Trophoblast cell (in vitro differentiated cells and primary cell): ENCODE measurements around the gene NUCB2.

Experiments used
- DNase-seq, 2 donors: peaks; one replicate each; pipeline ENCODE4 v3.0.0-alpha.2; 2016
- H2AFZ ChIP-seq: 2 replicates; pipeline ENCODE4 v1.6.1; 2013; ENCODE audit warnings: low read length, moderate library complexity, mild to moderate bottlenecking; ENCODE audit not compliant: insufficient read depth, poor library complexity
- H2AK5ac ChIP-seq: 2 replicates; pipeline ENCODE4 v1.6.1; 2013; ENCODE audit warnings: mild to moderate bottlenecking, low read length
- H2BK120ac ChIP-seq: 2 replicates; pipeline ENCODE4 v1.6.1; 2013; ENCODE audit warnings: low read length, mild to moderate bottlenecking, moderate library complexity; ENCODE audit not compliant: insufficient read depth, poor library complexity
- H2BK12ac ChIP-seq: 2 replicates; pipeline ENCODE4 v1.6.1; 2013; ENCODE audit warnings: mild to moderate bottlenecking, low read length, moderate library complexity
- H2BK5ac ChIP-seq: 2 replicates; pipeline ENCODE4 v1.6.1; 2013; ENCODE audit warnings: low read length, low read depth, moderate library complexity, mild to moderate bottlenecking; ENCODE audit not compliant: poor library complexity
- H3K14ac ChIP-seq: 2 replicates; pipeline ENCODE4 v1.6.1; 2013; ENCODE audit warnings: mild to moderate bottlenecking, low read length
- H3K18ac ChIP-seq: 2 replicates; pipeline ENCODE4 v1.6.1; 2013; ENCODE audit warnings: mild to moderate bottlenecking, low read length
- H3K23ac ChIP-seq: 2 replicates; pipeline ENCODE4 v1.6.1; 2013; ENCODE audit warnings: low read length
- H3K27ac ChIP-seq: 2 replicates; pipeline ENCODE4 v1.5.1; 2013; ENCODE audit warnings: low read depth, mild to moderate bottlenecking, inconsistent platforms, low read length, moderate library complexity
- H3K27me3 ChIP-seq: 2 replicates; pipeline ENCODE4 v1.6.1; 2013; ENCODE audit warnings: inconsistent platforms, mild to moderate bottlenecking, low read length, moderate library complexity; ENCODE audit not compliant: insufficient read depth
- H3K36me3 ChIP-seq, 2 experiments: 1 replicate in 1 of 2; 2 replicates in 1 of 2; pipeline ENCODE4 v1.6.1; 2013; ENCODE audit warnings: low read length in 2 of 2, mild to moderate bottlenecking in 2 of 2, moderate library complexity in 1 of 2; ENCODE audit not compliant: insufficient read depth in 2 of 2, control insufficient read depth in 1 of 2
- H3K4ac ChIP-seq: 2 replicates; pipeline ENCODE4 v1.6.1; 2013; ENCODE audit warnings: low read depth, mild to moderate bottlenecking, low read length, moderate library complexity
- H3K4me1 ChIP-seq, 2 experiments: 1 replicate in 1 of 2; 2 replicates in 1 of 2; pipeline ENCODE4 v1.6.1; 2013; ENCODE audit warnings: low read length in 2 of 2, mild to moderate bottlenecking in 2 of 2, moderate library complexity in 1 of 2; ENCODE audit not compliant: insufficient read depth in 2 of 2, control insufficient read depth in 1 of 2
- H3K4me2 ChIP-seq: 2 replicates; pipeline ENCODE4 v1.6.1; 2013; ENCODE audit warnings: inconsistent platforms, mild to moderate bottlenecking, low read length, moderate library complexity
- H3K4me3 ChIP-seq: 2 replicates; pipeline ENCODE4 v1.5.1; 2013; ENCODE audit warnings: mild to moderate bottlenecking, low read depth, low read length, inconsistent platforms
- H3K79me1 ChIP-seq: one replicate; pipeline ENCODE4 v1.6.1; 2013; ENCODE audit warnings: low read length
- H3K79me2 ChIP-seq: 2 replicates; pipeline ENCODE4 v1.6.1; 2013; ENCODE audit warnings: low read length, mild to moderate bottlenecking; ENCODE audit not compliant: control insufficient read depth, insufficient read depth, poor library complexity
- H3K9ac ChIP-seq: 2 replicates; pipeline ENCODE4 v1.6.1; 2013; ENCODE audit warnings: mild to moderate bottlenecking, low read length
- H3K9me3 ChIP-seq: 2 replicates; pipeline ENCODE4 v1.6.1; 2013; ENCODE audit warnings: low read depth, mild to moderate bottlenecking, control low read depth, inconsistent platforms, low read length; ENCODE audit not compliant: insufficient read depth
- H4K12ac ChIP-seq: 2 replicates; pipeline ENCODE4 v1.6.1; 2013; ENCODE audit warnings: low read depth, mild to moderate bottlenecking, low read length, moderate library complexity
- H4K8ac ChIP-seq: 2 replicates; pipeline ENCODE4 v1.6.1; 2013; ENCODE audit warnings: low read depth, mild to moderate bottlenecking, low read length, moderate library complexity
- H4K91ac ChIP-seq: one replicate; pipeline ENCODE4 v1.6.1; 2013; ENCODE audit warnings: low read depth, mild to moderate bottlenecking, low read length, moderate library complexity
- WGBS: extraction: QIAGEN DNeasy Blood & Tissue Kit; methylation state at CpG from one replicate; pipeline ENCODE4 v1.1.7; 2013; ENCODE audit warnings: missing lambda C conversion rate; ENCODE audit not compliant: insufficient read length, insufficient coverage; ENCODE audit errors: extremely low coverage; 5-methylcytosine and 5-hydroxymethylcytosine counted together

NUCB2 gene

DNA sequence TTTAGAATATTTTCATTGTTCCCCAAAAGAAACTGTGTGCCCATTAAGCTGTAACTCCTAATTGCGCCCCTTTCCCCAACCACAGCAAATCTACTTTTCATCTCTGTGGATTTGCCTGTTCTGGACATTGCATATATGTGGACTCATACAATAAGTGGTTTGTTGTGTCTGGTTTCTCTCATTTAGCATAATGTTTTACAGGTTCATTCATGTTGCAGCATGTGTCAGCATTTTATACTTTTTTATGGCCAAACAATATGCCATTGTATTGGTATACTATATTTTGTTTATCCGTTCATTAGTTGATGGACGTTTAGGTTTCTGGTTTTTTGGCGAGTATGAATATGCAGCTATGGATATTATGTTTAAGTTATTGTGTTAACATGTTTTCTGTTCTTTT lies 23.8 kb downstream of the NUCB2 start:
- Histone ChIP-seq H3K18ac (no peak overlapping the region), H3K14ac (no peak overlapping the region), H3K36me3 (peaks cover 1 to 5% of the 10 kb centered on the region in 2 experiments), H3K79me2 (no peaks in the 10 kb centered on the region), H4K91ac (no peak overlapping the region), H3K79me1 (no peaks in the 10 kb centered on the region), H3K23ac (no peak overlapping the region), H4K8ac (no peak overlapping the region), H3K4me1 (no peaks in the 10 kb centered on the region), H3K4ac (no peak overlapping the region), H3K27ac (no peak overlapping the region), H2BK120ac (no peak overlapping the region), H2AFZ (no peak overlapping the region), H2BK5ac (no peak overlapping the region), H3K9ac (no peak overlapping the region), H2BK12ac (no peak overlapping the region), H3K27me3 (no peaks in the 10 kb centered on the region), H2AK5ac (no peak overlapping the region), H3K9me3 (no peaks in the 10 kb centered on the region), H3K4me2 (no peak overlapping the region), H3K4me3 (no peak overlapping the region), H4K12ac (no peak overlapping the region)
- no peak for DNase-seq
- no CpG with 5 or more reads among the region's 4 CpGs for WGBS

DNA sequence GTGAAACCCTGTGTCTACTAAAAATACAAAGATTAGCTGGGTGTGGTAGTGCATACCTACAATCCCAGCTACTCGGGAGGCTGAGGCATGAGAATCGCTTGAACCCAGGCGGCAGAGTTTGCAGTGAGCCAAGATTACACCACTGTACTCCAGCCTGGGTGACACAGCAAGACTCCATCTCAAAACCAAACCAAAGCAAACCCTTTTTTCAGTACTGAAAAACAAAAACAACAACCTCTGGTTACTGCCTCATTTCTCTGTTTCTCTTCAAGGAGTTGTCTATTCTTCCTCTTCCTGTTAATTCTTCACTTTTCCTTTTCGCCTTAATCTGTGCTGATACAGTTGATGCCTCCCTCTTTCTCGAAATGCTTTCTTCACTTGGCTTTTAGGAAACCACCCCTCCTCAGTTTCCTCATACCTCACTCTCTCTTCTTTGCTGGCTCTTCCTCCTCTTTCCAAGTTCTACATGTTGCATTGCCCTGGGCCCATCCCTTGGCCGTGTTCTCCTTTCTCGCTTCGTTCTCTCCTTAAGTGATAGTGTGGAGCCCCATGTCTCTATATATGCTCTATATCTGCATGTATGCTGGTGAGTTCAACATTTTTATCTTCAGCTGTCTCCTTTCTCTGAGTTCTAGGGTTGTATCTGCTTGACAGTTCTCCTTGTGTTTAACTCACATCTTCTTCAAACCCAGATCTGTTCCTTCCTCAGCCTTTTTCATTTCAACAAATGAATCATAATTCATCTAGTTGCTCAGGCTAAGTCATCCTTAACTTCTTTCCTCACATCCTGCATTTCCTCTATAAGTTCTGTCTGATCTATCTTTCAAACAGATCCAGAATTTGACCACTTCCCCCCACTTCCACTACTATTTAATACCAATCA lies 37.1 kb downstream of the NUCB2 start:
- no peak overlapping the region for H3K18ac ChIP-seq
- no peaks in the 10 kb centered on the region for H3K79me2 ChIP-seq
- no peak overlapping the region for H2BK12ac ChIP-seq
- no peak overlapping the region for H2BK120ac ChIP-seq
- no peaks in the 10 kb centered on the region for H3K4me1 ChIP-seq
- H3K4me2 ChIP-seq: no peak overlapping the region
- no peak overlapping the region for H3K4ac ChIP-seq
- no peak overlapping the region for H3K4me3 ChIP-seq
- H4K12ac ChIP-seq: no peak overlapping the region
- H3K27me3 ChIP-seq: no peaks in the 10 kb centered on the region
- no peak overlapping the region for H3K23ac ChIP-seq
- H3K27ac ChIP-seq: no peak overlapping the region
- H4K91ac ChIP-seq: no peak overlapping the region
- DNase-seq: no peak
- H3K36me3 ChIP-seq: peaks cover 3 to 7% of the 10 kb centered on the region in 2 experiments
- no peaks in the 10 kb centered on the region for H3K9me3 ChIP-seq
- no CpG with 5 or more reads among the region's 8 CpGs for WGBS
- no peaks in the 10 kb centered on the region for H3K79me1 ChIP-seq
- H4K8ac ChIP-seq: no peak overlapping the region
- no peak overlapping the region for H2BK5ac ChIP-seq
- no peak overlapping the region for H2AK5ac ChIP-seq
- H3K14ac ChIP-seq: no peak overlapping the region
- H2AFZ ChIP-seq: no peak overlapping the region
- H3K9ac ChIP-seq: no peak overlapping the region

DNA sequence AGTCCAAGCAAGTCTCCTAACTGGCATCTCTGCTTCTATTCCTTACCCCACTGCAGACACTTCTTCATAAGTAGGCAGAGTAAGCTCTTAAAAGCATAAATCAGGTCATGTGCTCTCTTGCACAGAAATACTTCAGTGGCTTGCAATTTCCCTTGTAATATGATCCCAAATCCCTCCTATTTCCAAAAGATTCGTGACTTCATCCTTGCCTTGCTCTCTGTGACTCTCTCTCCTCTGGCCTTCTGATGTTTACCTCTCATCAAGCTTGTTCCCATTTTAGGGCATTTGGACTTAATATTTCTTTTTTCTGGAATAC lies 37.7 kb downstream of the NUCB2 start:
- no peak overlapping the region for H3K4me3 ChIP-seq
- no peak overlapping the region for H4K8ac ChIP-seq
- no peaks in the 10 kb centered on the region for H3K27me3 ChIP-seq
- H4K12ac ChIP-seq: no peak overlapping the region
- no peak overlapping the region for H2AFZ ChIP-seq
- peaks cover 3 to 6% of the 10 kb centered on the region in 2 experiments for H3K36me3 ChIP-seq
- H3K23ac ChIP-seq: no peak overlapping the region
- no peak overlapping the region for H3K4me2 ChIP-seq
- no peak overlapping the region for H2AK5ac ChIP-seq
- no peak overlapping the region for H3K9ac ChIP-seq
- no peak overlapping the region for H4K91ac ChIP-seq
- H3K9me3 ChIP-seq: no peaks in the 10 kb centered on the region
- H3K79me2 ChIP-seq: no peaks in the 10 kb centered on the region
- H2BK12ac ChIP-seq: no peak overlapping the region
- no peak overlapping the region for H3K4ac ChIP-seq
- WGBS: no CpG with 5 or more reads among the region's 1 CpG
- no peaks in the 10 kb centered on the region for H3K4me1 ChIP-seq
- H3K14ac ChIP-seq: no peak overlapping the region
- H2BK120ac ChIP-seq: no peak overlapping the region
- H3K18ac ChIP-seq: no peak overlapping the region
- no peak for DNase-seq
- no peak overlapping the region for H2BK5ac ChIP-seq
- no peaks in the 10 kb centered on the region for H3K79me1 ChIP-seq
- no peak overlapping the region for H3K27ac ChIP-seq

DNA sequence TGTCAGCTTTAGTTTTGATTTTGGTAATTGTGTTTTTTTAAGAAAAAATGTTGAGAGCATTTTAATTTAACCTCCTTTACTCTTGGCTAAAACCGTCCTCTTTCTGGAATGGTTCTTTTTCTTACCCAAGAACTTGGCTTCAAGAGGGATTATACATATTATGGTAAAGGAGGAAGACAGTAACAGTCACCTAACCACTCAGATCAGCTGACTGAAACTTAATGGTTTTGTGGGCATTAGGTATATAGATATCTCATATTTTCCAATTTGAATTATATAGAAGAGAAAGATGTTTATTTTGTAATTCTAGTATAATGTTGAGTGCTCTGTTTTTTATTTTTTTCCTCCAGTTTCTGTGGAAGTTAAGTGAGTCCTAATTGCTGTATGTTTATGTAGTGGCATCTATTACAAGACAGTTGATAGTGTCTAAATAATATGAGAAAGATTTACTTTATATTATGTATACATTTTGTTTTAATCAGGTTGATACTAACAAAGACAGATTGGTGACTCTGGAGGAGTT lies 38.4 kb downstream of the NUCB2 start:
- no peak for DNase-seq
- H3K4me3 ChIP-seq: no peak overlapping the region
- H3K9me3 ChIP-seq: no peaks in the 10 kb centered on the region
- H3K9ac ChIP-seq: no peak overlapping the region
- H3K14ac ChIP-seq: no peak overlapping the region
- no peak overlapping the region for H4K8ac ChIP-seq
- H3K18ac ChIP-seq: no peak overlapping the region
- no peak overlapping the region for H2AK5ac ChIP-seq
- no peak overlapping the region for H2AFZ ChIP-seq
- no peak overlapping the region for H3K4ac ChIP-seq
- H3K27ac ChIP-seq: no peak overlapping the region
- no peak overlapping the region for H2BK120ac ChIP-seq
- H2BK5ac ChIP-seq: no peak overlapping the region
- WGBS: no CpG with 5 or more reads among the region's 1 CpG
- no peak overlapping the region for H4K12ac ChIP-seq
- no peak overlapping the region for H4K91ac ChIP-seq
- H3K27me3 ChIP-seq: no peaks in the 10 kb centered on the region
- H3K36me3 ChIP-seq: peaks cover 3 to 6% of the 10 kb centered on the region in 2 experiments
- no peak overlapping the region for H2BK12ac ChIP-seq
- H3K79me2 ChIP-seq: no peaks in the 10 kb centered on the region
- no peak overlapping the region for H3K23ac ChIP-seq
- H3K4me2 ChIP-seq: no peak overlapping the region
- H3K79me1 ChIP-seq: no peaks in the 10 kb centered on the region
- H3K4me1 ChIP-seq: no peaks in the 10 kb centered on the region
